Omental fat pad (tissue), 4 donors: ENCODE results near the gene ST14. TPM values are rescaled to one million over a fixed set of nuclear protein-coding genes. Genes with fewer than 3 reads are reported as not detected.
A peak's percentile ranks its signal among the peaks of the same experiment; 100 is the strongest.

Experiments used
- ATAC-seq: fragments of 150-250 bp; one replicate; pipeline ENCODE4 v1.9.1; 2016; ENCODE audit warnings: mild to moderate bottlenecking, moderate library complexity; ENCODE audit not compliant: low FRiP score
- DNase-seq: peaks from one replicate; pipeline ENCODE4 v3.0.0-alpha.2; 2019; ENCODE audit warnings: low spot score
- CTCF ChIP-seq, 3 donors: fragments of 450-650 bp; IDR thresholded peaks; one replicate each; pipeline ENCODE4 v1.5.1; 2016 to 2017; ENCODE audit warnings: antibody characterized with exemption in 3 of 3, mild to moderate bottlenecking in 3 of 3, moderate library complexity in 2 of 3
- total RNA-seq, 4 donors: library from RNA; depleted of rRNA; stranded (reverse); fragments of >200 nt; gene quantifications; one replicate each; pipeline ENCODE4 v1.1.0, GENCODE V29; 2016

Gene ST14
- total RNA-seq, 4 donors from 2014 or later, result 4.4 to 49.1 (median 10.8) TPM

DNA sequence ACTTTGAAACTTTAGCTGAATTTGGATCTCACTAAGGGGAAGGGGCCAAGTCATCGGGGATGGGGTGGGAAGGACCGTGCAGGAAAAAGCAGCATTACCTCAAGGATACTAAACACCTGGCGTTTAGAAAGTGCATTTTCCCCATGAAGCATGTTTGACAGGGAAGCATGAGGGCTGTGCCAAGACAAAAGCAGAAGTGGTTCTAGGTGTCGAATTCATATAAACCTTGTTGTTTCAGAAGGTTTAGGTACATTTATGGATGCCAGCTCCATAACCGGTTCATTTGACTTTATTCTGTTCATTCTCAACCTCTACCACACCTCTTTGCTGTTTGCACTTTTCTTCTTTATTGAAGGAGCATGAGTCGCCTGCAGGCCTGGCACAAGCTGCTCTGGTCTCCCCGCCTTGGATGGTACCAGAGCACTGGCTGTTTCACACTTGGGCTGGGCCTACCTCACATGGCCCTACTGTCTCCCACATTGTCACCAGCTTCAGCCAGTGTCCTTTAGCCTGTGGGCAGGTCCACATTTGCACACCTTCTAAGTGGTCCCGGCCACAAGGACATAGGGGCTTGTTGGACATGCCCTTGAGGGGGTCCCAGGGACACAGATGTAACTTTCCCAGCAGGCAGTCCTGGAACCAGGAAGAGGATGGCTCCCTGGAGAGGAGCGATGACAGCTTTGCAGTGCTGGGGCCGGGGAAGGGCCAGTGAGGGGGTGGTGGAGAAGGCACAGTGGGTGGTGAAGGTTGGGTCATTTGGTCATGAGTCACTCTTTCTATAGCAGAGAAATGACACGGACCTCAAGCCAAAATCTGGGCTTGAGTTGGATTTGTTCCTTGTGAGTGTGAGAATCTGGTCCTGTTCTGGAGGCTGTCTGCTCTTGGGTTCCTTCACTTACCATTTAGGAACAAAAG lies 3.2 kb upstream of the ST14 start:
- ATAC-seq (no peak), DNase-seq (no peak)
- TF ChIP-seq CTCF (IDR thresholded peaks at IDR 0.05), result no peak

- TF ChIP-seq CTCF (IDR thresholded peaks at IDR 0.05), result no peak
- no peak for ATAC-seq
- DNase-seq, result no peak
These were observed 2.5 kb upstream of the ST14 start for GRCh38 chr11:130157101-130157500.

GRCh38 chr11:130157840-130158239 lies 1.7 kb upstream of the ST14 start:
- TF ChIP-seq CTCF (IDR thresholded peaks at IDR 0.05), result no peak
- ATAC-seq, result no peak
- no peak for DNase-seq

DNA sequence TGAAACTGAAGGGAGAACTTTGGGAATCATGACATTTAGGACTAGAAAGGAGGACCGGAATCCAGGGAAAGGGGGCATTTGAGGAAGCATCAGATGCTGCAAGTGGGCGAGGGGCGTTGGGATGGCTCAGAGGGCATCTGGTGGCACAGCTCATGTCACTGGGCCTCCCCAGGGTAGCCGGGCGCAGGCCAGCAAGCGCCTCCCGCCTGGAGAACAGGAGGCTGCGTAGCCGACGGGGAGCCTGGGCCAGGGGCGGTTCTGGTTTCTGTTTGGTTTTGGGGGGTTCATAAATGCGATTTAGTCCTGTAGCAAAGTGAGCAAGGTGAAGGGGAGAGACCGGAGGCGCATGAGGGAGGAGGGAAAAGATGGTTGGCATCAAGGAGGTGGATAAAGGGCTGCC lies 443 bp upstream of the ST14 start:
- no peak for TF ChIP-seq CTCF (IDR thresholded peaks at IDR 0.05)
- DNase-seq, result no peak
- ATAC-seq, result peak; percentile 13

DNA sequence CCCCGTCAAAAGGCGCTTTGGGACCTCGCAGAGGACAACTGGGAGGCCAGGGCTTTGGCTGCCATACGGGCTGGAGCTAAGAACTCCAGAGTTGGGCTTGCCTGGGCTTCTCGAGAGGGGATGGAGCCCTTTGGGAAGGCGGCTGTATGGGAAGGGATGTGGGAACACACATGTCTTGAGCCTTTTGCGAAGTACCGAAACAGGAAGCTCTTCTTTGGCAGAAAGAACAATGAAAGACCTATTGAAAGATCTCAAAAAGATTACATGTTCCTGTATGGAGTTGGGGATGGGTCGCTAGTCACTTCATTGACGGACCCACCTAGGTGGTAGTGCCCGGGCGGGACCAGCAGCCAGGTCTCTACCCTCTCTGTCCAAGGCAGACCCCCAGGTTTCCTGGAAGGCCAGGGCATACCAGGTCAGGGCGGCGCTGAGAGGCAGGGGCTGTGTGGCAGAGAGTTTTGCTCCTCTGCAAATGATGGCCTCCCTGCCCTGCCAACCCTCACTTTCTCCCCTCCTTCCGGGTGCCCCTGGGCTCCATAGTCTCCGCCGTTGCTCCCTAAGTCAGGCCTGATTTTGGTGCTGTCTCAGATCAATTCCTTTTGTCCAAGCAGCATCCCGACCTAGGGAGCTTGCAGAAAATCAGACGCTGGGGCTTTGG lies 1.0 kb downstream of the ST14 start:
- TF ChIP-seq CTCF (IDR thresholded peaks at IDR 0.05), result no peak
- no peak for DNase-seq
- no peak for ATAC-seq

DNA sequence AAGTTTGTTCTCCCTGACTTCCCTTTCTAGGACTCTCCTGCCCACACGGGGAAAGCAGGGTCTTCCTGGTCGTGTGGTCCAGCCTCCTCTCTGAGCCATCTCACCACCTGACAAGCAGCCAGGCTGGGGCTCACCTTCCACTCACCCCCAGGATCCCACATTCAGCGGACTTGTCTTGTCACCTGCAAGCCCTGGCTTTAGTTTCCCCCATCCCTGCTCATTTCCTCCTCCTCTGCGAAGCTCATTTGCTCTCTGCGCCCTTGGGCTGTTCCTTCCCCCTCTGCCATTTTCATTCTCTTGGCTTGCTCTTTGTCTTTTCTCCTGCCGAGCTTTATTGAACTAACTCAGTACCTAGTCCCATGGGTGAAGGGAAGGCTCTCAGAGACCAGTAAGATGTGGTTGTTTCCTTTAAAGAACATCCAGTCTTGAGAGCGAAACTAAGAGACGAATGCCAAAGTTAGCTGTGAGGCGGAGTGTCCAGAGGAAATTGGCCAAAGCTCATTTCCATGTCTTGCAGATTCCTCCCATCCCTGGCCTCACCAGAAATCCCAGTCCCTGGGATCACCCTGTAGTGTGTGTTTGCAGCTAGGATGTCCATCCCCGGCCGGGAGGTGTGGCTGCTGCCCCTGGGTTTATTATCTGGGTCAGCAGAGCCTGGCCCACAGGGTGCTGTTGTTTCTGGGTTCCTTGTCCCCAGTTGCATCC lies 2.0 kb downstream of the ST14 start:
- TF ChIP-seq CTCF (IDR thresholded peaks at IDR 0.05), result no peak
- ATAC-seq, result no peak
- no peak for DNase-seq
